ENCODE results near the gene TIPRL.

- TF ChIP-seq CTCF (IDR thresholded peaks at IDR 0.05) (no peak), EP300 (IDR thresholded peaks at IDR 0.05) (no peak), POLR2A (IDR thresholded peaks at IDR 0.05) (no peak)
These were observed 16.7 kb downstream of the TIPRL start for GRCh38 chr1:168195199-168196135.

Measured in stomach (tissue), 4 donors.